Mucosa of stomach (tissue), 1 donor: ENCODE results near the gene PROC.
A peak's percentile ranks its signal among the peaks of the same experiment; 100 is the strongest.

Source experiments
- H3K27me3 ChIP-seq: one replicate; pipeline ENCODE4 v1.7.0; 2013; ENCODE audit warnings: mild to moderate bottlenecking, low read length; ENCODE audit not compliant: control insufficient read depth, insufficient read depth
- H3K36me3 ChIP-seq: one replicate; pipeline ENCODE4 v1.7.0; 2013; ENCODE audit warnings: low read length; ENCODE audit not compliant: control insufficient read depth, insufficient read depth
- H3K4me1 ChIP-seq: one replicate; pipeline ENCODE4 v1.7.0; 2013; ENCODE audit warnings: mild to moderate bottlenecking, low read length; ENCODE audit not compliant: control insufficient read depth, insufficient read depth
- H3K4me3 ChIP-seq: one replicate; pipeline ENCODE4 v1.7.0; 2013; ENCODE audit warnings: low read length
- H3K9ac ChIP-seq: one replicate; pipeline ENCODE4 v1.7.0; 2013; ENCODE audit warnings: mild to moderate bottlenecking, low read length, moderate library complexity
- H3K9me3 ChIP-seq: one replicate; pipeline ENCODE4 v1.7.0; 2013; ENCODE audit warnings: mild to moderate bottlenecking, low read length, moderate library complexity; ENCODE audit not compliant: control insufficient read depth
- donor health status: Pancreatic carcinoma.

The PROC gene

GRCh38 chr2:127427376-127428056, 9.3 kb downstream of the PROC start:
- Histone ChIP-seq H3K9ac (no peak overlapping the region), H3K4me3 (no peak overlapping the region), H3K27me3 (peaks cover 11% of the 10 kb centered on the region), H3K4me1 (no peaks in the 10 kb centered on the region), H3K9me3 (no peaks in the 10 kb centered on the region), H3K36me3 (no peaks in the 10 kb centered on the region)

- Histone ChIP-seq H3K9me3 (no peaks in the 10 kb centered on the region), H3K36me3 (no peaks in the 10 kb centered on the region), H3K4me3 (no peak overlapping the region), H3K27me3 (peaks cover 4% of the 10 kb centered on the region), H3K9ac (no peak overlapping the region), H3K4me1 (no peaks in the 10 kb centered on the region)
Observed at GRCh38 chr2:127428057-127428814, 10.0 kb downstream of the PROC start.

GRCh38 chr2:127428815-127429109, 10.5 kb downstream of the PROC start:
- H3K4me3 ChIP-seq, result no peak overlapping the region

DNA sequence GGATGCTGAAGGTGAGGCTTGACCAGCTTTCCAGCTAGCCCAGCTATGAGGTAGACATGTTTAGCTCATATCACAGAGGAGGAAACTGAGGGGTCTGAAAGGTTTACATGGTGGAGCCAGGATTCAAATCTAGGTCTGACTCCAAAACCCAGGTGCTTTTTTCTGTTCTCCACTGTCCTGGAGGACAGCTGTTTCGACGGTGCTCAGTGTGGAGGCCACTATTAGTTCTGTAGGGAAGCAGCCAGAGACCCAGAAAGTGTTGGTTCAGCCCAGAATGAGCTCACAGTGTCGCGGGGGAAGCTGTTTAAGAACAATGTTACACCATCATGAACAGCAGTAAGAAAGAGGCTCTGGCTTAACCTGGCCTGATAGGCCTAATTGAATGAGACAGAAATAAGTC, 11.1 kb downstream of the PROC start:
- peaks cover 3% of the 10 kb centered on the region for H3K27me3 ChIP-seq
- no peaks in the 10 kb centered on the region for H3K4me1 ChIP-seq
- H3K36me3 ChIP-seq, result no peaks in the 10 kb centered on the region
- no peaks in the 10 kb centered on the region for H3K9me3 ChIP-seq
- no peak overlapping the region for H3K9ac ChIP-seq
- no peak overlapping the region for H3K4me3 ChIP-seq

More at GRCh38 chr2:127428815-127429109, 10.5 kb downstream of the PROC start:
- H3K9ac ChIP-seq, result no peak overlapping the region
- no peaks in the 10 kb centered on the region for H3K4me1 ChIP-seq
- H3K9me3 ChIP-seq, result no peaks in the 10 kb centered on the region
- H3K36me3 ChIP-seq, result no peaks in the 10 kb centered on the region
- peaks cover 3% of the 10 kb centered on the region for H3K27me3 ChIP-seq

DNA sequence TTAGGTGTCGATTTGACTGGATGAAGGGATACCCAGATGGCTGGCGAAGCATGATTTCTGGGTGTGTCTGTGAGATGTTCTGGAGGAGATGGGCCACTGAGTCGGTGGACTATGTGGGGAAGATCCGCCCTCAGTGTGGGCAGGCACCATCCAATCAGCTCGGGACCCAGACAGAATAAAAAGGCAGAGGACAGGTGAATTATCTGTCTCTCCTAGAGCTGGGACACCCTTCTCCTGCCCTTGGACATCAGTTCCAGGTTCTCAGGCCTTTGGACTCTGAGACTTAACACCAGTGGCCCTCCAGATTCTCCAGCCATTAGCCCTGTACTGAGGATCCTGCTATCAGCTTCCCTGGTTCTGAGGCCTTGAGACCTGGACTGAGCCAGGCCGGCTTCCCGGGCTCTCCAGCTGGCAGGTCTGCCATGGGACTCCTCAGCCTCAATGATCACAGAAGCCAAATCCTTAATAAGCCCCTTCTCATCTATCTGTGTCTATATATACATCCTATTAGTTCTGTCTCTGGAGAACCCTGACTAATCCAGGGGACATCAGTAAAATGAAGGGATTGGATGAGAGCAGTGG, 11.7 kb downstream of the PROC start:
- Histone ChIP-seq H3K4me1 (no peaks in the 10 kb centered on the region), H3K9me3 (no peaks in the 10 kb centered on the region), H3K27me3 (no peaks in the 10 kb centered on the region), H3K9ac (no peak overlapping the region), H3K4me3 (no peak overlapping the region), H3K36me3 (no peaks in the 10 kb centered on the region)

- H3K9ac ChIP-seq, result no peak overlapping the region
- H3K4me3 ChIP-seq, result no peak overlapping the region
- no peaks in the 10 kb centered on the region for H3K9me3 ChIP-seq
- no peaks in the 10 kb centered on the region for H3K27me3 ChIP-seq
- H3K4me1 ChIP-seq, result no peaks in the 10 kb centered on the region
- H3K36me3 ChIP-seq, result no peaks in the 10 kb centered on the region
Observed at GRCh38 chr2:127431408-127432023, 13.3 kb downstream of the PROC start.

DNA sequence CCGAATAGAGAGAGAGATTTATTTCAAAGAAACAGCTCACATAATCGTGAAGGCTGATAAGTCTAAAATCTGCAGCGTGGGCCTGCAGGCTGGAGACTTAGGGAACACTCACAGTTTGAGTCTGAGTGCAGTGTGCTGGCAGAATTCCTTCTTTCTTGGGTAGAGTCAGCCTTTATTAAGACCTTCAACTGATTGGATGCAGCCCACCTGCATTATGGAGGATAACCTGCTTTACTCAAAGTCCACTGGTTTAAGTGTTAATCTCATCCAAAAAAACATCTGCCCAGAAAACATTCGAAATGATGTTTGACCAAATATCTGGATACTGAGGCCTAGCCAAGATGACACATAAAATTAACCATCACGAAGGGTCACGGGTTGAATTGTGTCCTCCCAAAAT, 16.3 kb downstream of the PROC start:
- no peak overlapping the region for H3K9ac ChIP-seq
- no peaks in the 10 kb centered on the region for H3K27me3 ChIP-seq
- H3K36me3 ChIP-seq, result no peaks in the 10 kb centered on the region
- no peak overlapping the region for H3K4me3 ChIP-seq
- peaks cover 22% of the 10 kb centered on the region for H3K4me1 ChIP-seq
- no peaks in the 10 kb centered on the region for H3K9me3 ChIP-seq

DNA sequence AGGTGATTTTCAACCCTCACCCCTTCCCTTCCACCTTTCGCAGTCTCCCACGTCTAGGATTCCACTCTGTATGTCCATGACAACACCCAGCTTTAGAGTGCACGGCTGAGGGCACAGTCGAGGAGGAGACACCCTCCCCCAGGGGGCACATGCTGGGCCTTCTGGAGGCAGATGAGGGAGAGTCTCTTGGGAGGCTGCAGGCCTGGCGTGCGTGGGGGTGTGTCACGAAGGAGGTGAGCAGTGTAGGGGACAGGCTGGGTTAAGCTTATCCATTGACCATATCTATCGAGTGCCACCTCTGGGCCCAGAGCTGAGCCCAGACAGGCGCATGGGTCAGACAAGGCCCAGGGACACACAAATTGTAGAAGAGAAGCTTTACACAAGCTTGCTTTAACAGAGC, 18.8 kb downstream of the PROC start:
- Histone ChIP-seq H3K36me3 (no peaks in the 10 kb centered on the region), H3K4me1 (peaks cover 22% of the 10 kb centered on the region), H3K9me3 (no peaks in the 10 kb centered on the region), H3K4me3 (no peak overlapping the region), H3K27me3 (no peaks in the 10 kb centered on the region), H3K9ac (no peak overlapping the region)

DNA sequence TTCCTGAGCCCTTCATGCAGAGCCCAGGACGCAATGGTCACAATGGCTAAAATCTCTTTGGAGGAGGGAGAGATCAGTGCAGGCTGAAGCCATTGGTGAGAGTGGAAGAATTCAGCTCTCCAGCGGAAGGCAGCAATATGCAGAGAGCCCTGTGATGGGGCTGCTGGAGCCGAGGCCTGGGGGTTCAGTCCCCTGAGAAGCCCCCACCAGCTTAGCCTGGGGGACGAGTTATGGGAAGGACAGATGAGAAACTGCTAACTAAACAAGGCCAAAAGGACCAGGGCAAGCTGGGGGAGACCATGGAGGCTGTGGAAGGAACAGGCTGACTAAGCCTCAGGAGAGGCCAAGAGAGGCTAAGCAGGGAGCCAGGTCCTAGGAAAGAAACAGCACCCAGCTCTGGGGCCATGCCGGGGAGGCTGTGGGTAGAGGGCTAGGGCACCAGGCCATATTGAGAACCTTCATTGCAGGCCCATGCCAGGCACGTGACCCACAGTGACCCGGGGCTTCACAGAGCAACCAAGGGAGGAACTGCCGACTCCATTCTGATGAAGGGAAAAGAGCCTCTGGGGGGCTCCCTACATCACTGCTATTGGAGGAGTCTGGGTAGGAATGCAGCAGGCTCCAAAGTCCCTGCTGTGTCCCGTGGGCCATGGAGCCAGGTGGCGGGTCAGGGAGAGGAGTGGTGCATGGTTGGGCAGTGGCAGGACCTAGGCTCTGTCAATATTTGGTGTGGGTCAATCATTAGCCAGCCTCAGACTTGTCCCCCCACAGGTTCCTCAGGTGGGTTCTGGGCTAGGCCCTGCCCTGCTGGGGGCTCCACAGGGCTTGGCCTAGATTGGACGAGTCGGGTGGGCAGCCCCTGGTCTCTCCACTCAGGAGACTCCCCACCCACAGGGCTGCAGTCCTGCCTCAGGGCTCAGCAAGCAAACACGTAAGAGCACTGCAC, 19.8 kb downstream of the PROC start:
- H3K4me1 ChIP-seq, result peaks cover 22% of the 10 kb centered on the region
- no peak overlapping the region for H3K9ac ChIP-seq
- H3K4me3 ChIP-seq, result peak overlapping the region; percentile 14
- H3K9me3 ChIP-seq, result no peaks in the 10 kb centered on the region
- no peaks in the 10 kb centered on the region for H3K27me3 ChIP-seq
- no peaks in the 10 kb centered on the region for H3K36me3 ChIP-seq

GRCh38 chr2:127439343-127439742, 21.1 kb downstream of the PROC start:
- H3K4me3 ChIP-seq, result no peak overlapping the region
- H3K9me3 ChIP-seq, result no peaks in the 10 kb centered on the region
- no peaks in the 10 kb centered on the region for H3K36me3 ChIP-seq
- H3K4me1 ChIP-seq, result peaks cover 22% of the 10 kb centered on the region
- H3K27me3 ChIP-seq, result no peaks in the 10 kb centered on the region
- no peak overlapping the region for H3K9ac ChIP-seq

GRCh38 chr2:127448526-127448925, 30.3 kb downstream of the PROC start:
- no peak overlapping the region for H3K4me3 ChIP-seq

More at GRCh38 chr2:127448526-127448925, 30.3 kb downstream of the PROC start:
- H3K4me1 ChIP-seq, result no peaks in the 10 kb centered on the region
- no peaks in the 10 kb centered on the region for H3K9me3 ChIP-seq
- H3K9ac ChIP-seq, result no peak overlapping the region
- no peaks in the 10 kb centered on the region for H3K36me3 ChIP-seq
- no peaks in the 10 kb centered on the region for H3K27me3 ChIP-seq
